GM23338 (cell line): Measurements from ENCODE around the gene CENPV. TPM values are rescaled to one million over a fixed set of nuclear protein-coding genes. Genes with fewer than 3 reads are reported as not detected.
A peak's percentile ranks its signal among the peaks of the same experiment; 100 is the strongest.

Experiments
- ATAC-seq: fragments of 200-7000 bp; cut with Tn5 transposase; 3 replicates; pipeline ENCODE4 v1.9.1; 2020
- DNase-seq: peaks from one replicate; pipeline ENCODE4 v3.0.0-alpha.2; 2015; ENCODE audit warnings: low spot score
- H2AFZ ChIP-seq: fragments of 200-600 bp; sonication (generic); 2 replicates; pipeline ENCODE4 v1.8.0; 2016; ENCODE audit warnings: antibody characterized with exemption, mild to moderate bottlenecking, moderate library complexity
- H3F3A ChIP-seq: fragments of 200-600 bp; sonication (generic); replicated peaks from 2 replicates; pipeline ENCODE4 v1.8.0; 2017; ENCODE audit warnings: antibody characterized with exemption, mixed run types, low read depth
- H3K27ac ChIP-seq: fragments of 200-600 bp; sonication (generic); 2 replicates; pipeline ENCODE4 v1.6.1; 2016; ENCODE audit warnings: low read depth
- H3K27me3 ChIP-seq: fragments of 200-600 bp; sonication (generic); 2 replicates; pipeline ENCODE4 v1.8.0; 2016; ENCODE audit warnings: mild to moderate bottlenecking, mixed run types, moderate library complexity; ENCODE audit not compliant: insufficient read depth
- H3K36me3 ChIP-seq: fragments of 200-600 bp; sonication (generic); 2 replicates; pipeline ENCODE4 v1.8.0; 2016; ENCODE audit warnings: mild to moderate bottlenecking; ENCODE audit not compliant: insufficient read depth
- H3K4me1 ChIP-seq: fragments of 200-600 bp; sonication (generic); 2 replicates; pipeline ENCODE4 v1.8.0; 2016; ENCODE audit warnings: mild to moderate bottlenecking, moderate library complexity; ENCODE audit not compliant: insufficient read depth
- H3K4me2 ChIP-seq: fragments of 200-600 bp; sonication (generic); 2 replicates; pipeline ENCODE4 v1.7.1; 2017; ENCODE audit warnings: mixed run types
- H3K4me3 ChIP-seq: fragments of 200-600 bp; sonication (generic); 2 replicates; pipeline ENCODE4 v1.6.1; 2016; ENCODE audit warnings: mixed run types
- H3K79me2 ChIP-seq: fragments of 200-600 bp; sonication (generic); replicated peaks from 2 replicates; pipeline ENCODE4 v1.8.0; 2017; ENCODE audit warnings: mild to moderate bottlenecking; ENCODE audit not compliant: insufficient read depth
- H3K9me2 ChIP-seq: fragments of 200-600 bp; sonication (generic); 2 replicates; pipeline ENCODE4 v1.8.0; 2017; ENCODE audit not compliant: insufficient read depth
- H4K20me1 ChIP-seq: fragments of 200-600 bp; sonication (generic); replicated peaks from 2 replicates; pipeline ENCODE4 v1.8.0; 2017; ENCODE audit warnings: mild to moderate bottlenecking; ENCODE audit not compliant: insufficient read depth
- H3K27ac Mint-ChIP-seq: 2 replicates; pipeline ENCODE4 v1.8.0; 2020; ENCODE audit warnings: inconsistent platforms, mild to moderate bottlenecking, moderate library complexity, mixed read lengths
- H3K27me3 Mint-ChIP-seq: 3 replicates; pipeline ENCODE4 v1.8.0; 2022; ENCODE audit warnings: low read depth, mild to moderate bottlenecking, moderate library complexity, mixed read lengths, inconsistent platforms; ENCODE audit not compliant: insufficient read depth, poor library complexity
- H3K36me3 Mint-ChIP-seq: 3 replicates; pipeline ENCODE4 v1.8.0; 2021; ENCODE audit warnings: low read depth, mild to moderate bottlenecking, inconsistent platforms, moderate library complexity, mixed read lengths
- H3K4me1 Mint-ChIP-seq: 3 replicates; pipeline ENCODE4 v1.8.0; 2020; ENCODE audit warnings: mild to moderate bottlenecking, inconsistent platforms, mixed read lengths
- H3K4me3 Mint-ChIP-seq: 3 replicates; pipeline ENCODE4 v1.8.0; 2021; ENCODE audit warnings: moderate library complexity, mild to moderate bottlenecking, inconsistent platforms, mixed read lengths
- H3K9me3 Mint-ChIP-seq: 3 replicates; pipeline ENCODE4 v1.8.0; 2020; ENCODE audit warnings: moderate library complexity, mild to moderate bottlenecking, inconsistent platforms, mixed read lengths
- CREB1 ChIP-seq: fragments of 250-450 bp; sonication (Bioruptor Pico); IDR thresholded peaks from 2 replicates; pipeline ENCODE4 v1.5.0; 2020; ENCODE audit warnings: low read depth, mild to moderate bottlenecking, moderate library complexity
- CTCF ChIP-seq, 2 experiments: fragments of 200-600 bp in 1 of 2; sonication (generic) in 1 of 2; conservative IDR thresholded peaks; 2 replicates each; pipeline versions ENCODE4 v1.5.1 to v1.6.1; 2016 to 2017; ENCODE audit warnings: antibody characterized with exemption in 2 of 2, low read depth in 2 of 2, mild to moderate bottlenecking in 2 of 2, moderate library complexity in 1 of 2
- ETS1 ChIP-seq: IDR thresholded peaks from 2 replicates; pipeline ENCODE4 v1.6.1; 2016; ENCODE audit warnings: antibody characterized with exemption
- EZH2 ChIP-seq: fragments of 200-600 bp; sonication (generic); IDR thresholded peaks from one replicate; pipeline ENCODE4 v1.8.0; 2017; ENCODE audit warnings: antibody characterized with exemption, mild to moderate bottlenecking, low read depth; ENCODE audit not compliant: unreplicated experiment
- EZH2phosphoT487 ChIP-seq: fragments of 200-600 bp; sonication (generic); IDR thresholded peaks from one replicate; pipeline ENCODE4 v1.8.1; 2018; ENCODE audit warnings: antibody characterized with exemption; ENCODE audit not compliant: unreplicated experiment
- JUNB ChIP-seq: IDR thresholded peaks from one replicate; pipeline ENCODE4 v1.6.1; 2016; ENCODE audit warnings: antibody characterized with exemption; ENCODE audit not compliant: unreplicated experiment
- NANOG ChIP-seq: IDR thresholded peaks from 2 replicates; pipeline ENCODE4 v1.6.1; 2016; ENCODE audit warnings: antibody characterized with exemption, borderline replicate concordance
- POLR2AphosphoS5 ChIP-seq: IDR thresholded peaks from 2 replicates; pipeline ENCODE4 v1.6.1; 2016; ENCODE audit warnings: antibody characterized with exemption, low read depth
- REST ChIP-seq: IDR thresholded peaks from one replicate; pipeline ENCODE4 v1.6.1; 2018; ENCODE audit warnings: antibody characterized with exemption; ENCODE audit not compliant: unreplicated experiment
- STAT1 ChIP-seq: IDR thresholded peaks from one replicate; pipeline ENCODE4 v1.6.1; 2016; ENCODE audit warnings: antibody characterized with exemption; ENCODE audit not compliant: unreplicated experiment
- ZNF114 ChIP-seq: fragments of 250-450 bp; sonication (Bioruptor Pico); IDR thresholded peaks from 2 replicates; pipeline ENCODE4 v1.5.0; 2020; ENCODE audit warnings: mild to moderate bottlenecking, moderate library complexity
- ZNF331 ChIP-seq: fragments of 250-450 bp; sonication (Bioruptor Pico); IDR thresholded peaks from 2 replicates; pipeline ENCODE4 v1.5.0; 2020; ENCODE audit warnings: low read depth, mild to moderate bottlenecking, moderate library complexity
- polyA plus RNA-seq: library from polyadenylated mRNA; unstranded; fragments of >200 nt; fragmentation: Nextera tagmentation; extraction: Ambion mirVana; gene quantifications from 2 replicates; pipeline ENCODE4 v1.2.1, GENCODE V29; 2016
- total RNA-seq: library from RNA; depleted of rRNA; stranded (reverse); fragments of >200 nt; shearing (Covaris generic); gene quantifications from 2 replicates; pipeline ENCODE4 v1.2.3, GENCODE V29; 2014

The CENPV gene
- total and polyA plus RNA-seq, 2 experiments from 2014 or later = 139 to 300 TPM

- peak; percentile 65 to 72 for TF ChIP-seq CTCF (conservative IDR thresholded peaks at IDR 0.05; ENCODE audit: low read depth in 2 of 2)
- TF ChIP-seq EZH2phosphoT487 = no peak
- no peak overlapping the region for H2AFZ ChIP-seq
- Mint-ChIP-seq H3K36me3 (peaks cover 11% of the 10 kb centered on the region), H3K9me3 (no peaks in the 10 kb centered on the region), H3K27ac (no peak overlapping the region), H3K4me3 (no peak overlapping the region), H3K4me1 (no peaks in the 10 kb centered on the region), H3K27me3 (peaks cover 9% of the 10 kb centered on the region)
- DNase-seq (peak; percentile 72), ATAC-seq (peak; percentile 93)
- H3K4me3 ChIP-seq = no peak overlapping the region
- H3K27me3 ChIP-seq = no peaks in the 10 kb centered on the region
- peaks cover 3% of the 10 kb centered on the region; the same call in 1 of the 2 replicates for H4K20me1 ChIP-seq
- no peak overlapping the region for H3K4me2 ChIP-seq
- H3K27ac ChIP-seq = no peak overlapping the region
- H3K79me2 ChIP-seq = no peaks in the 10 kb centered on the region
- no peaks in the 10 kb centered on the region for H3K9me2 ChIP-seq
- no peaks in the 10 kb centered on the region for H3K36me3 ChIP-seq
- 0 out of 2 replicates have a peak, but pooled peaks cover 3% of the 10 kb centered on the region for H3F3A ChIP-seq
- H3K4me1 ChIP-seq = no peaks in the 10 kb centered on the region
Measured at GRCh38 chr17:16304830-16305229, 48.4 kb downstream of the CENPV start.

GRCh38 chr17:16302856-16303255 is 50.4 kb downstream of the CENPV start:
- peaks cover 7% of the 10 kb centered on the region for H3K36me3 Mint-ChIP-seq
- no peak for ATAC-seq

More at GRCh38 chr17:16302856-16303255, 50.4 kb downstream of the CENPV start:
- Histone ChIP-seq H3K4me1 (no peaks in the 10 kb centered on the region), H2AFZ (no peak overlapping the region), H4K20me1 (peaks cover 3% of the 10 kb centered on the region; the same call in 1 of the 2 replicates), H3K36me3 (no peaks in the 10 kb centered on the region), H3K27ac (no peak overlapping the region), H3K4me3 (no peak overlapping the region), H3F3A (0 out of 2 replicates have a peak, but pooled peaks cover 3% of the 10 kb centered on the region), H3K79me2 (no peaks in the 10 kb centered on the region), H3K4me2 (no peak overlapping the region), H3K27me3 (no peaks in the 10 kb centered on the region), H3K9me2 (no peaks in the 10 kb centered on the region)
- Mint-ChIP-seq H3K4me1 (no peaks in the 10 kb centered on the region; the same call in 2 of the 3 replicates), H3K27ac (no peak overlapping the region), H3K4me3 (no peak overlapping the region), H3K27me3 (peaks cover 9% of the 10 kb centered on the region), H3K9me3 (no peaks in the 10 kb centered on the region)
- TF ChIP-seq EZH2 = no peak
- no peak for TF ChIP-seq CTCF (conservative IDR thresholded peaks at IDR 0.05; ENCODE audit: low read depth in 2 of 2)
- no peak for TF ChIP-seq ETS1
- no peak for TF ChIP-seq JUNB
- TF ChIP-seq ZNF114 = no peak
- no peak for TF ChIP-seq CREB1 (CRISPR knock-in tag)
- no peak for TF ChIP-seq ZNF331 (CRISPR knock-in tag)
- TF ChIP-seq NANOG = no peak
- TF ChIP-seq STAT1 = no peak
- no peak for TF ChIP-seq EZH2phosphoT487
- TF ChIP-seq POLR2AphosphoS5 = no peak
- no peak for TF ChIP-seq REST
- no peak for DNase-seq
